Kidney (tissue), 14 donors: ENCODE results near the gene SPAG6. TPM values are rescaled to one million over a fixed set of nuclear protein-coding genes. Genes with fewer than 3 reads are reported as not detected.

ENCODE experiments used
- DNase-seq, 5 donors: peaks; one replicate each; pipeline ENCODE4 v3.0.0-alpha.2; 2013 to 2020
- FAIRE-seq: peaks from 2 replicates; lab custom pipeline; 2012; peaks lifted over from hg19 to GRCh38; lab: Jason Lieb, UNC
- H3K27ac ChIP-seq, 2 donors: one replicate each; pipeline ENCODE4 v1.7.0; 2013; ENCODE audit warnings: low read depth in 2 of 2, low read length in 2 of 2, inconsistent platforms in 1 of 2
- H3K27me3 ChIP-seq: one replicate; pipeline ENCODE4 v1.7.1; 2013; ENCODE audit warnings: low read length, inconsistent platforms; ENCODE audit not compliant: control insufficient read depth, insufficient read depth
- H3K36me3 ChIP-seq, 3 donors: one replicate each; pipeline versions ENCODE4 v1.7.0 to v1.7.1; 2013; ENCODE audit warnings: low read length in 3 of 3, control low read depth in 1 of 3, inconsistent platforms in 1 of 3; ENCODE audit not compliant: insufficient read depth in 3 of 3, control insufficient read depth in 2 of 3
- H3K4me1 ChIP-seq, 3 donors: one replicate each; pipeline versions ENCODE4 v1.7.0 to v1.7.1; 2013; ENCODE audit warnings: low read length in 3 of 3, inconsistent platforms in 1 of 3, low read depth in 1 of 3; ENCODE audit not compliant: control insufficient read depth in 2 of 3, insufficient read depth in 2 of 3
- H3K4me3 ChIP-seq, 3 donors: one replicate each; pipeline versions ENCODE4 v1.7.0 to v1.8.1; 2013; ENCODE audit warnings: low read length in 3 of 3, control low read depth in 1 of 3, inconsistent platforms in 1 of 3
- H3K9ac ChIP-seq, 3 donors: one replicate each; pipeline versions ENCODE4 v1.7.0 to v1.7.1; 2013; ENCODE audit warnings: low read length in 3 of 3, control low read depth in 1 of 3, inconsistent platforms in 1 of 3
- H3K9me3 ChIP-seq, 3 donors: one replicate each; pipeline versions ENCODE4 v1.7.0 to v1.7.1; 2013; ENCODE audit warnings: low read length in 3 of 3, control low read depth in 1 of 3, inconsistent platforms in 1 of 3; ENCODE audit not compliant: control insufficient read depth in 2 of 3, insufficient read depth in 1 of 3
- CTCF ChIP-seq: IDR thresholded peaks from 3 replicates; pipeline ENCODE4 v1.5.1; 2012; ENCODE audit warnings: mild to moderate bottlenecking, moderate library complexity, borderline replicate concordance; ENCODE audit not compliant: insufficient read depth; ENCODE audit errors: extremely low read depth
- intact Hi-C: fragments of 100-400 bp; cut with DNase I; formaldehyde crosslinking; loops from one replicate; pipeline ENCODE4 v1.11.1; 2022
- polyA plus RNA-seq: library from polyadenylated mRNA; stranded (reverse); fragments of 350-450 nt; fragmentation: Illumina TruSeq; extraction: RNeasy Lipid Tissue Mini Kit (QIAGEN cat#74804); gene quantifications from one replicate; pipeline ENCODE4 v1.2.3, GENCODE V29; 2014; ENCODE audit warnings: low read depth, low replicate concordance; ENCODE audit not compliant: insufficient read depth
- total RNA-seq: library from RNA; stranded (reverse); fragmentation: NEBNext Ultra II Directional; extraction: Animal tissue kit (Norgen Biotek cat#: 25700); gene quantifications from one replicate; pipeline ENCODE4 v1.2.1, GENCODE V29; 2021
- donor health status: control.
- donor health status: control.
- donor health status: control.
- donor health status: control.
- donor health status: control.
- donor health status: DM: yes; HTN: yes; CAD: no.
- donor health status: Normal renal cell carcinoma (clear cell type).

Gene SPAG6
- total and polyA plus RNA-seq, 2 donors from 2014 or later: 0.30 to 8.4 TPM

GRCh38 chr10:22310928-22311327 lies 34.4 kb upstream of the SPAG6 start:
- no peak for FAIRE-seq
- no peak for DNase-seq
- Histone ChIP-seq H3K9ac (no peak overlapping the region), H3K36me3 (no peaks in the 10 kb centered on the region), H3K4me1 (no peaks in the 10 kb centered on the region), H3K27me3 (no peaks in the 10 kb centered on the region), H3K4me3 (no peak overlapping the region), H3K27ac (no peak overlapping the region), H3K9me3 (no peaks in the 10 kb centered on the region)
- intact Hi-C loops: no loop called here
- TF ChIP-seq CTCF: no peak

- intact Hi-C loops: no loop called here
- peaks cover 0 to 7% (median 4%) of the 10 kb centered on the region in 3 donors for H3K4me1 ChIP-seq
- DNase-seq: peak in 1 of 5 donors; percentile 25
- no peak for TF ChIP-seq CTCF
- no peaks in the 10 kb centered on the region for H3K27me3 ChIP-seq
- no peak for FAIRE-seq
- H3K36me3 ChIP-seq: no peaks in the 10 kb centered on the region
- H3K9me3 ChIP-seq: no peaks in the 10 kb centered on the region
- H3K9ac ChIP-seq: no peak overlapping the region
- no peak overlapping the region for H3K27ac ChIP-seq
- H3K4me3 ChIP-seq: no peak overlapping the region
Measured at GRCh38 chr10:22314852-22315251, 30.4 kb upstream of the SPAG6 start.

- Histone ChIP-seq H3K4me1 (peaks cover 0 to 10% (median 7%) of the 10 kb centered on the region in 3 donors), H3K27me3 (no peaks in the 10 kb centered on the region), H3K36me3 (no peaks in the 10 kb centered on the region), H3K27ac (peak overlapping the region; percentile 74 to 90), H3K9me3 (no peaks in the 10 kb centered on the region), H3K4me3 (peak overlapping the region; percentile 69 to 93 (median 74)), H3K9ac (peak overlapping the region; percentile 61 to 81 (median 78))
- TF ChIP-seq CTCF: no peak
- DNase-seq (no peak), FAIRE-seq (no peak)
- intact Hi-C loops: no loop called here
Measured at GRCh38 chr10:22315455-22316285, 29.6 kb upstream of the SPAG6 start.
